Testis (tissue), 2 donors: ENCODE results near the gene RPTOR.

Source experiments
- CTCF ChIP-seq, 3 experiments: fragments of 450-650 bp in 2 of 3; fragments of 200-600 bp in 1 of 3; sonication (generic) in 1 of 3; IDR thresholded peaks; one replicate each; pipeline ENCODE4 v1.5.1; 2016 to 2019; ENCODE audit warnings: antibody characterized with exemption in 3 of 3, mild to moderate bottlenecking in 2 of 3, moderate library complexity in 1 of 3
- POLR2A ChIP-seq: fragments of 450-650 bp; IDR thresholded peaks from one replicate; pipeline ENCODE4 v1.6.1; 2017; ENCODE audit warnings: antibody characterized with exemption, mild to moderate bottlenecking, moderate library complexity

DNA sequence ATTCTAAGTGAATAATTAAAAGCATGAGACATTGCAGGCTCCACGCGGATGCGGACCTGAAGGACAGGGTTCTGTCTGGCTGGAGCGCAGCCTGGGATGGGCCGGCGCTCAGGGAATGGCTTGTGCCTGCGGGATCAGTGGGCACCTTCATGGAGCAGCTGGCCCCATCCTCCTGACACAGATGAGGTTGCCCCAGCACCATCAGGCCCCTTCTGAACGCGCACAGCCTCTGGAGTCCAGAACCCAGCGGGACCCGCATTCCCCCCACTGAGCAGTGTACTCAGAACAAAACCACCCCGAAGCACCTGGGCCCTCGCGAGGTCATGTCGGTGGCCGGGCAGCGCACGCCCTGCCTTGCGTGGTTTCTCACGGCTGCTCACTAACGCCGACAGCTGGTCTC is 376.5 kb downstream of the RPTOR start:
- no peak for TF ChIP-seq CTCF (IDR thresholded peaks at IDR 0.05)
- TF ChIP-seq POLR2A: no peak
